OCI-LY3 (cell line): Measurements from ENCODE around the gene PRR14.

Source experiments
- CTCF ChIP-seq: fragments of 200-600, 300-600 bp; sonication (generic); IDR thresholded peaks from 2 replicates; pipeline ENCODE4 v1.5.1; 2014; ENCODE audit warnings: antibody characterized with exemption, low read length, low read depth
- EZH2phosphoT487 ChIP-seq: fragments of 200-600 bp; shearing (Covaris generic); IDR thresholded peaks from 2 replicates; pipeline ENCODE4 v1.6.1; 2018; ENCODE audit warnings: antibody characterized with exemption, mixed run types, low read depth

DNA sequence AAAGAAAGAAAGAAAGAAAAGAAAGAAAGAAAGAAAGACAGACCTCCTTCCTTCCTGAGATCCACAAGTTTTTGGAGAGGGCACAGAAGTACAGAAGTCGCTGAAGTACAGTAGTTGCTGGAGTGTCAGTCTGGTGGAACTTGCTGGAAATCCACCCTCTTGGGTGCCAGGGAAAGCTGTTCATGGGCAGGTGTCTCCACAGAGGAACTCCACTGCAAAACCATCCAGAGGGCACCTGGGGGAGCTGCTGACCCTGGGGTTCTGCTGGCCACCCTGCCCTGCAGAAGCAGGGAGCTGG is 3.5 kb upstream of the PRR14 start:
- no peak for TF ChIP-seq CTCF
- no peak for TF ChIP-seq EZH2phosphoT487
